Body of pancreas (tissue), 4 donors: ENCODE measurements around the gene THSD4. TPM values are rescaled to one million over a fixed set of nuclear protein-coding genes. Genes with fewer than 3 reads are reported as not detected.
A peak's percentile ranks its signal among the peaks of the same experiment; 100 is the strongest.

ENCODE experiments used
- ATAC-seq: fragments of 150-250 bp; one replicate; pipeline ENCODE4 v1.9.1; 2016
- DNase-seq, 4 donors: peaks; one replicate each; pipeline ENCODE4 v3.0.0-alpha.2; 2019
- H3K27ac ChIP-seq, 4 donors: fragments of 200-600 bp; sonication (generic); 1 replicate in 3 of 4; 2 replicates in 1 of 4; pipeline versions ENCODE4 v1.5.1 to v1.6.1; 2016 to 2019; ENCODE audit warnings: mild to moderate bottlenecking in 1 of 4, mixed read lengths in 1 of 4, moderate library complexity in 1 of 4
- H3K27me3 ChIP-seq, 2 donors: fragments of 200-600 bp; sonication (generic); one replicate each; pipeline ENCODE4 v1.6.0; 2016; ENCODE audit warnings: mild to moderate bottlenecking in 1 of 2
- H3K36me3 ChIP-seq, 2 donors: fragments of 200-600 bp; sonication (generic); replicated peaks in 1 of 2; 2 replicates each; pipeline ENCODE4 v1.5.1; 2016; ENCODE audit warnings: low read depth in 2 of 2; ENCODE audit not compliant: insufficient read depth in 1 of 2
- H3K4me1 ChIP-seq: fragments of 200-600 bp; sonication (generic); one replicate; pipeline ENCODE4 v1.6.0; 2016
- H3K4me3 ChIP-seq, 2 donors: fragments of 200-600 bp; sonication (generic); 1 replicate in 1 of 2; 2 replicates in 1 of 2; pipeline ENCODE4 v1.5.1; 2016 to 2019
- H3K9me3 ChIP-seq, 3 donors: fragments of 200-600 bp; sonication (generic); 1 replicate in 2 of 3; 2 replicates in 1 of 3; pipeline ENCODE4 v1.5.1; 2016
- CTCF ChIP-seq, 7 experiments: fragments of 450-650 bp in 4 of 7; fragments of 200-600 bp in 3 of 7; sonication (generic) in 3 of 7; IDR thresholded peaks; one replicate each; pipeline ENCODE4 v1.5.1; 2016 to 2019; ENCODE audit warnings: antibody characterized with exemption in 7 of 7
- POLR2A ChIP-seq, 3 donors: fragments of 450-650 bp; IDR thresholded peaks; one replicate each; pipeline ENCODE4 v1.6.1; 2016; ENCODE audit warnings: antibody characterized with exemption in 3 of 3, mild to moderate bottlenecking in 2 of 3
- WGBS, 2 donors: methylation state at CpG; one replicate each; pipeline ENCODE4 v1.1.5; 2017; 5-methylcytosine and 5-hydroxymethylcytosine counted together
- intact Hi-C: fragments of 100-400 bp; cut with DNase I; formaldehyde crosslinking; loops from one replicate; pipeline ENCODE4 v1.15.1; 2023
- total RNA-seq, 2 donors: library from RNA; depleted of rRNA; stranded (reverse); fragments of >200 nt; gene quantifications; one replicate each; pipeline ENCODE4 v1.1.0, GENCODE V29; 2016

THSD4 gene
- total RNA-seq, 2 donors from 2014 or later = 12.9 to 16.1 TPM

- H3K4me3 ChIP-seq = no peak overlapping the region
- ATAC-seq (no peak), DNase-seq (no peak)
- WGBS, 2 donors = 1% methylated on average over 3 of the region's 3 CpGs
- no peak overlapping the region for H3K27ac ChIP-seq
- no peaks in the 10 kb centered on the region for H3K36me3 ChIP-seq
- intact Hi-C loops = loop anchor here (10.0 kb wide), 1 partner anchor 56 kb away; no protein-coding TSS in a partner anchor
- H3K27me3 ChIP-seq = no peaks in the 10 kb centered on the region
- no peak for TF ChIP-seq POLR2A (IDR thresholded peaks at IDR 0.05)
- peak in 6 of 7 experiments; percentile 44 to 79 (median 73) for TF ChIP-seq CTCF (IDR thresholded peaks at IDR 0.05)
- no peaks in the 10 kb centered on the region for H3K9me3 ChIP-seq
- H3K4me1 ChIP-seq = no peaks in the 10 kb centered on the region
These were observed 325.3 kb downstream of the THSD4 start for GRCh38 chr15:71440489-71441110.

- peaks cover 4% of the 10 kb centered on the region for H3K4me1 ChIP-seq
- no peak overlapping the region for H3K27ac ChIP-seq
- WGBS, 2 donors = 15 to 19% methylated on average over 4 of the region's 4 CpGs
- intact Hi-C loops = loop anchor here (10.0 kb wide), 1 partner anchor 59 kb away; no protein-coding TSS in a partner anchor
- ATAC-seq (no peak), DNase-seq (peak; percentile 49 to 66 (median 59))
- no peaks in the 10 kb centered on the region for H3K9me3 ChIP-seq
- no peak overlapping the region for H3K4me3 ChIP-seq
- TF ChIP-seq POLR2A (IDR thresholded peaks at IDR 0.05) (no peak), CTCF (IDR thresholded peaks at IDR 0.05) (peak; percentile 65 to 83 (median 71))
- H3K36me3 ChIP-seq = no peaks in the 10 kb centered on the region
- H3K27me3 ChIP-seq = no peaks in the 10 kb centered on the region
These were observed 328.3 kb downstream of the THSD4 start for GRCh38 chr15:71443538-71443937.

- H3K27ac ChIP-seq = no peak overlapping the region
- no peak overlapping the region for H3K4me3 ChIP-seq
- intact Hi-C loops = loop anchor here (10.0 kb wide), 1 partner anchor 59 kb away; no protein-coding TSS in a partner anchor
- WGBS, 2 donors = 65 to 67% methylated on average over 7 of the region's 7 CpGs
- no peaks in the 10 kb centered on the region for H3K27me3 ChIP-seq
- no peaks in the 10 kb centered on the region for H3K9me3 ChIP-seq
- TF ChIP-seq CTCF (IDR thresholded peaks at IDR 0.05) = no peak
- TF ChIP-seq POLR2A (IDR thresholded peaks at IDR 0.05) = no peak
- ATAC-seq (no peak), DNase-seq (no peak)
- H3K4me1 ChIP-seq = peaks cover 4% of the 10 kb centered on the region
- H3K36me3 ChIP-seq = no peaks in the 10 kb centered on the region
These were observed 328.9 kb downstream of the THSD4 start for GRCh38 chr15:71444032-71444810.

- H3K4me3 ChIP-seq = no peak overlapping the region
These were observed 329.8 kb downstream of the THSD4 start for GRCh38 chr15:71444866-71445590.

More at GRCh38 chr15:71444866-71445590, 329.8 kb downstream of the THSD4 start:
- Histone ChIP-seq H3K9me3 (no peaks in the 10 kb centered on the region), H3K27ac (no peak overlapping the region), H3K4me1 (peaks cover 4% of the 10 kb centered on the region), H3K27me3 (no peaks in the 10 kb centered on the region), H3K36me3 (no peaks in the 10 kb centered on the region)
- 71% methylated on average over 5 of the region's 5 CpGs for WGBS, 2 donors
- ATAC-seq (no peak), DNase-seq (no peak)
- intact Hi-C loops = loop anchor here (5.0 to 10.0 kb wide), 2 partner anchors 60 to 287 kb away; no protein-coding TSS in a partner anchor
- TF ChIP-seq POLR2A (IDR thresholded peaks at IDR 0.05) (no peak), CTCF (IDR thresholded peaks at IDR 0.05) (no peak)
